Measurements from ENCODE around the gene MDN1. TPM values are rescaled to one million over a fixed set of nuclear protein-coding genes. Genes with fewer than 3 reads are reported as not detected.

Gene MDN1, protein sequence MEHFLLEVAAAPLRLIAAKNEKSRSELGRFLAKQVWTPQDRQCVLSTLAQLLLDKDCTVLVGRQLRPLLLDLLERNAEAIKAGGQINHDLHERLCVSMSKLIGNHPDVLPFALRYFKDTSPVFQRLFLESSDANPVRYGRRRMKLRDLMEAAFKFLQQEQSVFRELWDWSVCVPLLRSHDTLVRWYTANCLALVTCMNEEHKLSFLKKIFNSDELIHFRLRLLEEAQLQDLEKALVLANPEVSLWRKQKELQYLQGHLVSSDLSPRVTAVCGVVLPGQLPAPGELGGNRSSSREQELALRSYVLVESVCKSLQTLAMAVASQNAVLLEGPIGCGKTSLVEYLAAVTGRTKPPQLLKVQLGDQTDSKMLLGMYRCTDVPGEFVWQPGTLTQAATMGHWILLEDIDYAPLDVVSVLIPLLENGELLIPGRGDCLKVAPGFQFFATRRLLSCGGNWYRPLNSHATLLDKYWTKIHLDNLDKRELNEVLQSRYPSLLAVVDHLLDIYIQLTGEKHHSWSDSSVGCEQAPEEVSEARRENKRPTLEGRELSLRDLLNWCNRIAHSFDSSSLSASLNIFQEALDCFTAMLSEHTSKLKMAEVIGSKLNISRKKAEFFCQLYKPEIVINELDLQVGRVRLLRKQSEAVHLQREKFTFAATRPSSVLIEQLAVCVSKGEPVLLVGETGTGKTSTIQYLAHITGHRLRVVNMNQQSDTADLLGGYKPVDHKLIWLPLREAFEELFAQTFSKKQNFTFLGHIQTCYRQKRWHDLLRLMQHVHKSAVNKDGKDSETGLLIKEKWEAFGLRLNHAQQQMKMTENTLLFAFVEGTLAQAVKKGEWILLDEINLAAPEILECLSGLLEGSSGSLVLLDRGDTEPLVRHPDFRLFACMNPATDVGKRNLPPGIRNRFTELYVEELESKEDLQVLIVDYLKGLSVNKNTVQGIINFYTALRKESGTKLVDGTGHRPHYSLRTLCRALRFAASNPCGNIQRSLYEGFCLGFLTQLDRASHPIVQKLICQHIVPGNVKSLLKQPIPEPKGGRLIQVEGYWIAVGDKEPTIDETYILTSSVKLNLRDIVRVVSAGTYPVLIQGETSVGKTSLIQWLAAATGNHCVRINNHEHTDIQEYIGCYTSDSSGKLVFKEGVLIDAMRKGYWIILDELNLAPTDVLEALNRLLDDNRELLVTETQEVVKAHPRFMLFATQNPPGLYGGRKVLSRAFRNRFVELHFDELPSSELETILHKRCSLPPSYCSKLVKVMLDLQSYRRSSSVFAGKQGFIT (N-terminal part only)
- total RNA-seq (ENCODE audit: low replicate concordance), result 15.3 and 19.5 TPM in 2 replicates

GRCh38 chr6:89819336-89820130 is at the start of gene MDN1:
Gene MDN1 (minus strand): TSS chr6:89819794. CDS start chr6:89819607, 187 bp downstream.

DNA sequence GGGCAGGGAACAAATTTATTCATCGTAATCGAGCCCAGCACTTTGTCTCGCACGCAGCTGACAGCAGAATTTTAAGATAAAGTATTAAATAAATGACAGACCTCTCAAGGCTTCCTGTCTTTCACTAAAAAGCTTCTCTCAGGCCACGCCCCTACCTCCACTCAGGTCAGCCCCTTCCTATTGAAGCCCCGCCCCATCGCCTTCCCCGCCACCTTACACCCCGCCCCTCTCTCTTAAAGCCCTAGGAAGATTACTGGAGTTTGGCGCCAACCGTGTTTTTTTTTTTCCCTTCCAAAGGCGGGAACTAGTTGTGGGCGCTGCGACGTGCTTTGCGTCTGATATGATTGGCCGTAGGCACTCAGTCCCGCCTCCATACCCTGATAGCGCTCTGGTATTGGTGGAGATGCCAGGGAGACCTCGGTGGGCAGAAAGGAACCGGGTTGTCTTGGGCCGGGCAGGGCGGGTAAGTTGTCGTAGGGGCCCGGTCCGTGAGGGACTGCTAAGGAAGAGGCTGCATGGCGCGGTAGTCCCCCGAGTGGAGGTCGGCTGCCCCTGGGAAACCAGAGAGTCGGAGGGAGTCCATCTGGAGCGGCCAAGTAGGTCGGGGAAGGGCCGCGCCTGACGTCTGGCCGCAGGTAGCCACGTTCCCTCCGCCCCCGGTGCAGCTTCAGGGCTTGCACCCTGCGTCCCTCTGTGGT is 10.0 kb upstream of the MDN1 start, which contains the start of gene CASP8AP2:
Gene CASP8AP2, plus strand, starts transcription at position 409 of the 698 bp plus-strand sequence.

GRCh38 chr6:89638320-89639195 is 181.0 kb downstream of the MDN1 start, which contains the start of gene LYRM2:
Gene LYRM2 (minus strand): TSS chr6:89638747. CDS start chr6:89638716, 31 bp downstream.

Other genes starting within 250 kb of the MDN1 start
- gene LYRM2, start 181.0 kb downstream of the MDN1 start, total RNA-seq (ENCODE audit: low replicate concordance), result 6.4 and 11.4 TPM in 2 replicates
- gene CASP8AP2, start 10.1 kb upstream of the MDN1 start, total RNA-seq (ENCODE audit: low replicate concordance), result 8.4 and 10.2 TPM in 2 replicates
- gene GJA10, start 74.7 kb upstream of the MDN1 start, total RNA-seq (ENCODE audit: low replicate concordance), result not detected in 2 replicates